Activated gamma-delta T cell treated with Interleukin-2 at 50 U/mL for 16 hours (primary cell): ENCODE measurements around the gene CDH15.
"Not testable (repeated sequence)": the region's sequence is repeated elsewhere in the genome, so short reads cannot be mapped to it uniquely, and the experiment has no call there.

Experiments used
- DNase-seq: peaks from one replicate; pipeline ENCODE4 v3.0.0-alpha.2; 2020

The CDH15 gene

GRCh38 chr16:89188471-89189357, 17.2 kb downstream of the CDH15 start:
- DNase-seq = not testable (repeated sequence)

GRCh38 chr16:89189358-89190025, 17.9 kb downstream of the CDH15 start:
- DNase-seq = no peak

- peak; percentile 3 for DNase-seq
Observed at GRCh38 chr16:89190150-89190958, 18.8 kb downstream of the CDH15 start.

GRCh38 chr16:89191033-89191900, 19.7 kb downstream of the CDH15 start:
- DNase-seq = no peak

GRCh38 chr16:89191901-89192185, 20.3 kb downstream of the CDH15 start:
- no peak for DNase-seq

GRCh38 chr16:89192186-89192955, 20.8 kb downstream of the CDH15 start:
- peak; percentile 72 for DNase-seq

- DNase-seq = no peak
Observed at GRCh38 chr16:89192956-89193575, 21.5 kb downstream of the CDH15 start.

- DNase-seq = no peak
Observed at GRCh38 chr16:89193576-89194293, 22.2 kb downstream of the CDH15 start.

- DNase-seq = no peak
Observed at GRCh38 chr16:89194340-89195311, 23.1 kb downstream of the CDH15 start.

- DNase-seq = no peak
Observed at GRCh38 chr16:89195521-89196171, 24.1 kb downstream of the CDH15 start.

- no peak for DNase-seq
Observed at GRCh38 chr16:89197033-89197632, 25.6 kb downstream of the CDH15 start.

GRCh38 chr16:89197633-89198416, 26.3 kb downstream of the CDH15 start:
- no peak for DNase-seq

- DNase-seq = no peak
Observed at GRCh38 chr16:89198417-89199240, 27.1 kb downstream of the CDH15 start.

GRCh38 chr16:89199241-89200123, 27.9 kb downstream of the CDH15 start:
- DNase-seq = no peak

- no peak for DNase-seq
Observed at GRCh38 chr16:89200124-89200849, 28.7 kb downstream of the CDH15 start, which contains the start of gene SLC22A31. Gene SLC22A31 (minus strand): TSS chr16:89200537. CDS start chr16:89200501, 36 bp downstream.
